ENCODE results near the gene STPG4.
"Not testable (repeated sequence)": the region's sequence is repeated elsewhere in the genome, so short reads cannot be mapped to it uniquely, and the experiment has no call there.

STPG4 gene

DNA sequence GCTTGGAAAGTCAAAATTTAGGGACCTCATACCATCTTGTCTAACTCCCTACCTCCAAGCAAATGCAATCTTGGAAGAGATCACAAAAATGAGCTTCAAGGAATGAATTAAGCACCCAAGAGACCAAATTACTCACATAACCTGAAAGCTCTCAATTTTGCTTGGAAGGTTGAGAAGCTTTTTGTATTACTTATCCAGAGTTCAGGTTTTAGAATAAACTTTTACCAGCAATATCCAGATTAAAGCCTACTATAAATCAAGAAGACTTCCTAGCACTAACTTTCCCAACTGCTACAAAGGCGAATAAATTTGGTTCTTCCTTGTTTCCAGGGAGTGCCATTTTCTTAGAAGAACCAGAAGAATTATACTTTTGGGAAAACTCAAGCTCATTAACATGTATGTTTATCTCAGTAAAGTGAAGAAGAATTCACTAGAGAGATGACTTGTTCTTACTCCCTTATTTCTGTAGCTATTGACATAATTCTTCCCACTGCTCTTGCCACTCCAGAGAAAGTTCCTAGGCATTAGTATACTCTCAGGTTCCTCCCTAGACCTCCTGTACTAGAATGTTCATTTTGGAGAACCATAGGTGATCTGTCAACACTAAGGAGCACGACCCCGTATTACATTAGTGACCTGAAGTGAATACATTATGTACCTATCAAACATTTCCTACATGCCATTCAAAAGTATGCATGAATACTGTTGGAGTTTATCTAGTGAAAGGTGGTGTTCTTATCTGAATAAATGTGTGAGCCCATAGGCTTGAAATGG lies 18.0 kb upstream of the STPG4 start:
- no peak for DNase-seq

- DNase-seq = no peak
Observed at GRCh38 chr2:47172156-47172921, 17.2 kb upstream of the STPG4 start.

GRCh38 chr2:47169784-47170183 lies 14.7 kb upstream of the STPG4 start:
- no peak for DNase-seq

GRCh38 chr2:47168895-47169294 lies 13.8 kb upstream of the STPG4 start:
- not testable (repeated sequence) for DNase-seq

GRCh38 chr2:47167149-47167548 lies 12.0 kb upstream of the STPG4 start:
- DNase-seq = no peak

DNA sequence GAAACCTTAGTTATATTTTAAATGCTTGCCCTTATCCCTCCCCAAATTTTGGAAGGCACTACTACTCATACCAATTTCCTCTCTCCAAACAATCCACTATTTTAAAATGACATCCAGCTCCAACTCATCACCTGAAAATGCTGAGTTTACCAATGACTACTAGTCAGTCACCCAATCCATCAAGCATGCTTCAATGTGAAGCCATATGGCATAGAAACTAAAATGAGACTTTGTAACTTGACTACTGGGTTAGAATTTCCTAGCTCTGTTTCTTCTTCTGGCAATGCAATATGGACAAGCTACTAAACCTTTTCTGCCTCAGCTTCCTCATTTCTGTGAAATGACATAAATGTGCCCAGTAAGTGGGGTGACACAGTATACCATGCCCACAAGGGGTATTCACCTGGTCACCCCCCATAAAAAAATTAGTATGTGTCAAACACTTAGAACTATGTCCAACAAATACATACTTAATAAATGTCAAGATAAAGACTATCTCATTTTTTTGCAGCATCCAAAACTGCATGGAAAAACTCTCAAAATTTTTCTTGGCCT lies 10.0 kb upstream of the STPG4 start:
- DNase-seq = no peak

DNA sequence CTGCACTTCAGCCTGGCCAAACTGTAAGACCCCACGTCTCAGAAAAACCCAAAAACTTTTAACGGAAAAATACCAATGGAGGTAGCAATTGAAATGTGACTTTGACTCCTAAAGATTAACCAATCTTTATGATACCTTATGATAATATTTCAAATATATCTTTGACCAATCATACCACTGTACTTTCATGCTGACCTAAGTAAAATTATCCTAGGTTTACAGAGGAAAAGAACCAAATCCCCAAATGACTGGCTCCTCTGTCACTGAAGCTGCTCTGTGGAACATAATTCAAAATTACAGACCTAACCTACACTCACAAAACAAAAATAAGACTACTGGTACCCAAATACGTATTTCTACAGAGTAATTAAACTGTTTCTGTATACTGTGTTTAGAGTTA lies 7.7 kb upstream of the STPG4 start:
- no peak for DNase-seq

DNA sequence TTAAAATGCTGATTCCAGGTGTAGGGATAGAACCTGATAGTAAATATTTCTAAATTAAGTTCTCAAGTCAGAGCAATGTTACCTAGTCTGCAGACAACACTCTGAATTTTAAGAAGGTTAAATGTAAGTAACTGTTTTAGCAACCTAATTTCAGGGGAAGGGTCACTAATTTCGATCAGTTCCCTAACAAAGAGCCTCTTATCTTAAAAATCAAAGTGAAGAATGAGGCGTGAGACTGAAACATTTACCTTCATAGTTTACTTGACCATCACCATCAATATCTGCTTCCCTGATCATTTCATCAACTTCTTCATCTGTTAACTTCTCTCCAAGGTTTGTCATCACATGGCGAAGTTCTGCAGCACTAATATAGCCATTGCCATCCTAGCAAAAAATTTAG lies 6.4 kb upstream of the STPG4 start:
- no peak for DNase-seq

DNA sequence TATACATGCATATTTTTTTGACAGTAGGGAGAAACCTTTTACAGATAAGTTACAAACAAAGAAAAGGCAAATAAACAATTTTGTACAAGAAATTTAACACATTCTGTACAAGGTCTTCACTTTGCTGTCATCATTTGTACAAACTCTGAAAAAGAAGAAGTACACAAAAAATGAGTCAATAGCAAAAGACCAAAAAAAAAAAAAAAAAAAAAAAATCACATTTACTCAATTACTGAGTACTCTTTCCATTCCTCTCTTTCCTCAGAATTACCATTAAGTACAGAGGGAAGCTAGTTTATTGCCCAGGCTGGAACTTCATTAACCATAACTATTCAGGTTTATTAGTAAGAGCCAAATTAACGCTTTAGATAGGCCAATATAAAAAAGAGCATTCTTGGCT lies 5.6 kb upstream of the STPG4 start:
- DNase-seq = no peak

- DNase-seq = no peak
Observed at GRCh38 chr2:47160211-47160610, 5.1 kb upstream of the STPG4 start.

DNA sequence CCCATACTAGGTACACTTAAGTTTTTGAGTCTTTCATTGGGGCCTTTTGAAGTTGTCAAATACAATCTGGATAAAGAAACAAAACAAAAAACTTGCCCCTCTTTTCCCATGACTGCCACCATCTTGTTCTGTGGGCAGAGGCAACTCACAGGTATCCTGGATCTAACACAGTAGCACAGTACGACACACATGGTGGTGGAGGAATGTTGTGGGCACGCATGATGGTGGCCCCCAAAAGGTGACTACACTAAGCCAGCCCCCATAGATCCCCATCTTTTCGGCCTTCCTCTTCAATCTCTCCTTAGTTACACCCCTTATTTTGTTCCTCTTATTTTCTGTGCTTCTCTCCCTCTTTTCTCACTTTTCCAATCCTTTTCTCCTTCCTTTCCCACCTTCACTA lies 4.5 kb upstream of the STPG4 start:
- DNase-seq = no peak

DNA sequence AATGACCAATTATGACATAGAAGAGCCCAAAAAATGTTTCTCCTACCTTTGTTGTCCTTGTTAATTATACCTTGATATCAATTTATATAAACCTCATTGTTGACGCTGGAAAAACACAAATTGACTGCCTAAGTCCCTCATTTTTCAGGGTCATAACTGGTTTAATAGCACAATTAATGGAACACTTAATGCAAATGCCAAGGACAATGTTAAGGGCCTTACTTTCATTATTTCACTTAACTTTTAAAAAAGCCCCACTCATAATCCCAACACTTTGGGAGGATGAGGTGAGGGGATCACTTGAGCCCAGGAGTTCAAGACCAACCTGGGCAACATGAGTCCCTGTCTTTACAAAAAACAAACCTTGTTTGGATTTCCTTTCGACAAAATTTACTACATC lies 3.5 kb upstream of the STPG4 start:
- DNase-seq = no peak

- peak; percentile 21 to 30 for DNase-seq
Observed at GRCh38 chr2:47152803-47153202, 2.3 kb downstream of the STPG4 start.

GRCh38 chr2:47150175-47150574 lies 4.9 kb downstream of the STPG4 start:
- no peak for DNase-seq

GRCh38 chr2:47147021-47147420 lies 8.1 kb downstream of the STPG4 start:
- no peak for DNase-seq

- no peak for DNase-seq
Observed at GRCh38 chr2:47145466-47145865, 9.6 kb downstream of the STPG4 start.

- DNase-seq = no peak
Observed at GRCh38 chr2:47141520-47141919, 13.6 kb downstream of the STPG4 start.

DNA sequence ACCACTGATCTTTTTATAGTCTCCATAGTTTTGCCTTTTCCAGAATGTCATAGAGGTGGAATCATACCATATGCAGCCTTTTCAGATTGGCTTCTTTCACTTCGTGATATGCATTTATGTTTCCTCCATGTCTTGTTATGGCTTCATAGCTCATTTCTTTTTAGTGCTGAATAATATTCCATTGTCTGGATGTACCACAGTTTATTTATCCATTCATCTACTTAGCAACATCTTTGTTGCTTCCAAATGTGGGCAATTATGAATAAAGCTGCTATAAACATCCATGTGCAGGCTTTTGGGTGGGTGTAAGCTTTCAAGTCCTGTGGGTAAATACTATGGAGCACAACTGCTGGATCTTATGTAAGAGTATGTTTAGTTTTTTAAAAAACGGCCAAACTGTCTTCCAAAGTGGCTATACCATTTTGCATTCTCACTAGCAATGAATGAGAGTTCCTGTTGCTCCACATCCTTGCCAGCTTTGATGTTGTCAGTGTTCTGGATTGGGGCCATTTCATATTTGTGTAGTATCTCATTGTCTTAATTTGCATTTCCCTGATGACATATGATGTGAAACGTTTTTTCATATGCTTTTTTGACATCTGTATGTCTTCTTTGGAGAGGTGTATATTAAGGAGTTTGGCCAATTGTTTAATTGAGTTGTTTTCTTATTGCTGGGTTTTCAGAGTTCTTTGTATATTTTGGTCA lies 20.6 kb downstream of the STPG4 start:
- DNase-seq = no peak

DNA sequence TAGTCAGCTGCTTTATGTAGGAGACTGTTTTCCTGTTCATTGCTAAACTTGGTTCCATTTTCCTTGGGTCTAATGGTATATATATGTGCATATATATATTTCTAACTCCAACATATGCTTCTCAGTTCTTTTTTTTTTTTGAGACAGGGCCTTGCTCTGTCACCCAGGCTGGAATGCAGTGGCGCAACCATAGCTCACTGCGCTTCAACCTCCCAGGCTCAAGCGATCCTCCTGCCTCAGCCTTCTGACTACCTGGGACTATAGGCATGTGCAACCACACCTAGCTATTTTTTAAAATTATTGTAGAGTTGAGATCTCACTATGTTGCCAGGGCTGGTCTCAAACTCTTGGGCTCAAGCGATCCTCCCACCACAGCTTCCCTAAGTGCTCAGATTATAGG lies 22.1 kb downstream of the STPG4 start:
- no peak for DNase-seq

DNA sequence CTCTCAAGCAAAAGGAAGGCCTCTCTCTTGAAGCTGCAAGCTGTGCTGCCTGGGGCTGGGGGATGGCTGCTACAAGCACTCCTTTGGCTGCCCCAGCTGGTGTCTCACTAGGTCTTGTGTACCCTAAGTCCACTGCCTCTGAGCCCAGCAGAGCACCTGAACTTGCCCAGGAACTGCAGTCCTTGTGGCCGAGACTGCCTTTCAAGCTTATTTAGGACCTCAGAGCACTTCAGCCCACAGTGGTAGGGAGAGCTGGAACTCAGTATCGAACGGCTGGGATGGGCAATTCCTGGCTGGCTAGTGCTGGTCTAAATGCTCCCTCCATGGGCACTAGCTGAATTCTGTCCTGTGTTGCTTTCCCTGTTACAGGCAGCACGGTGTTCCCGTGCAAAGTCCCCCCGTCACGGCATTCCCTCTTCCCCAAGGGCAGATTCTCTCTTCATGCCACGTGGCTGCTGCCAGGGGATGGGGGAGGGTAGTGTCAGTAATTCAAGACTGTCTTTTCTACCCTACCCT lies 25.9 kb downstream of the STPG4 start:
- DNase-seq = no peak

DNA sequence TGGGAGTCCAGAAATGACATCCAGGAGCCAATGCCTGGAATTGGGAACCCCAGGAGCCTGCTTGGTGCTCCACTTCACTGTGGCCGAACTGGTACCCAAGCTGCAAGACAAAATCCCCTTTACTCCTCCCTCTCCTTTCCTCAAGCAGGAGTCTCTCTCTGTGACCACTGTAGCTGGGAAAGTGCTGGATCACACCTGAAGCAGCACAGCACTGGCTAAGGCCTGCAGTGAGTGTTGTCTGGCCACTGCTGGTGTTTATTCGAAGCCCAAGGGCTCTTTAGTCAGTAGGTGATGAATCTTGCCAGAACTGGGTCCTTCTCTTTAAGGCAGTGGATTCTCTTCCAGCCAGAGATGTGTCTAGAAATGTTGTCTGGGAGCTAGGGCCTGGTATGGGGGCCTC lies 26.4 kb downstream of the STPG4 start:
- DNase-seq = no peak

DNA sequence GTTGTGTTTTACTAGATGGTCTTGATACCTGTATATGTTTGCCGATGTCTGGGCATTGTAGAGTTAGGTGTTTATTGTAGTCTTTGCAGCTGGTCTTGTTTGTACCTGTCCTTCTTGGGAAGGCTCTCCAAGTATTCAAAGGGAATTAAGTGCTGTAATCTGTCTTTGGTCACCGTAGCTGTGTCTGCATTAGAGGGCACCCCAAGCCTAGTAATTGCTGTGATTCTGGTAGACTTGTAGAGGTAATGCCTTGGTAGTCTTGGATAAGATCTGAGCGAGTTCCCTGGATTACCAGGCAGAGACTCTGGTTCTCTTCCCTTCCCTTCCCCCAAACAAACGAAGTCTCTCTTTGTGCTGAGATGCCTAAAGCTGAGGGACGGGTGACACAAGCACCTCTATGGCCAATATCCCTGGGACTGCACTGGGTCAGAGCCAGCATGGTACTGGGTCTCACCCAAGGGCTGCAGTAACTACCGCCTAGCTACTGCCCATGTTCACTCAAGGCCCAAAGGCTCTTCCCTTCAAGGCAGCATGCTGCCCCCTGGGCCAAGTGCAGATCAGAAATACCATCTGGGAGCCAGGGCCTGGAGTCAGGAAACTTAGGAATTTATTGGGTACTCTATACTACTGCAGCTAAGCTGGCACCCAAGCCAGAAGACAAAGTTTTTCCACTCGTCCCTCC lies 27.1 kb downstream of the STPG4 start:
- no peak for DNase-seq

DNA sequence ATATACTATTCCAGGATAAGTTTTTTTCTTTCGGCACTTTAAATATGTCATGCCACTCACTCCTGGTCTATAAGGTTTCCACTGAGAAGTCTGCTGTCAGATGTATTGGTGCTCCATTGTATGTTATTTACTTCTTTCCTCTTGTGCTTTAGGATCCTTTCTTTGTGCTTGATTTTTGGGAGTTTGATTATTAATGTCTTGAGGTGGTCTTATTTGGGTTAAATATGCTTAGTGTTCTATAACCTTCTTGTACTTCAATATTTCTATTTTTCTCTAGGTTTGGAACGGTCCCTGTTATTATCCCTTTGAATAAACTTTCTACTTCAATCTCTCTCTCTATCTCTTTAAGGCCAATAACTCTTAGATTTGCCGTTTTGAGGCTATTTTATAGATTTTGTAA lies 28.3 kb downstream of the STPG4 start:
- DNase-seq = no peak
